Stimulated activated CD8-positive, alpha-beta memory T cell treated with anti-CD3 and anti-CD28 coated beads, Interleukin-12 subunit alpha, Interleukin-12 subunit beta, amount 100 ng/mL, for 4 hours (primary cell): ENCODE measurements around the gene FOXJ3.

Experiments
- DNase-seq: peaks from one replicate; pipeline ENCODE4 v3.0.0-alpha.2; 2020; ENCODE audit warnings: low read depth

FOXJ3 gene

GRCh38 chr1:42189931-42190853 lies 144.8 kb downstream of the FOXJ3 start:
- no peak for DNase-seq

GRCh38 chr1:42186152-42186551 lies 148.9 kb downstream of the FOXJ3 start:
- DNase-seq = no peak

- DNase-seq = no peak
These were observed 150.4 kb downstream of the FOXJ3 start for GRCh38 chr1:42184616-42185015.

GRCh38 chr1:42183957-42184268 lies 151.1 kb downstream of the FOXJ3 start:
- no peak for DNase-seq

GRCh38 chr1:42183210-42183956 lies 151.7 kb downstream of the FOXJ3 start:
- DNase-seq = no peak

- DNase-seq = no peak
These were observed 153.3 kb downstream of the FOXJ3 start for GRCh38 chr1:42181687-42182086.

GRCh38 chr1:42179900-42180329 lies 155.1 kb downstream of the FOXJ3 start:
- no peak for DNase-seq

- no peak for DNase-seq
These were observed 155.8 kb downstream of the FOXJ3 start for GRCh38 chr1:42179275-42179674.

- DNase-seq = no peak
These were observed 156.8 kb downstream of the FOXJ3 start for GRCh38 chr1:42178249-42178648.

- DNase-seq = no peak
These were observed 157.5 kb downstream of the FOXJ3 start for GRCh38 chr1:42177541-42177981.

- DNase-seq = no peak
These were observed 158.0 kb downstream of the FOXJ3 start for GRCh38 chr1:42176902-42177519.

- DNase-seq = no peak
These were observed 159.6 kb downstream of the FOXJ3 start for GRCh38 chr1:42175314-42176054.

- no peak for DNase-seq
These were observed 160.9 kb downstream of the FOXJ3 start for GRCh38 chr1:42173961-42174735.

GRCh38 chr1:42173155-42173933 lies 161.7 kb downstream of the FOXJ3 start:
- peak; percentile 47 for DNase-seq

GRCh38 chr1:42172381-42173133 lies 162.5 kb downstream of the FOXJ3 start:
- no peak for DNase-seq

- no peak for DNase-seq
These were observed 163.3 kb downstream of the FOXJ3 start for GRCh38 chr1:42171679-42172266.

- DNase-seq = no peak
These were observed 164.0 kb downstream of the FOXJ3 start for GRCh38 chr1:42170779-42171621.

GRCh38 chr1:42168763-42169162 lies 166.3 kb downstream of the FOXJ3 start:
- no peak for DNase-seq

GRCh38 chr1:42168391-42168670 lies 166.7 kb downstream of the FOXJ3 start:
- DNase-seq = no peak
